H1 (cell line): ENCODE results near the gene PA2G4. TPM values are rescaled to one million over a fixed set of nuclear protein-coding genes. Genes with fewer than 3 reads are reported as not detected.

Experiments used
- CREB1 ChIP-seq: IDR thresholded peaks from 2 replicates; pipeline ENCODE4 v1.6.1; 2012; ENCODE audit warnings: inconsistent platforms
- GTF2F1 ChIP-seq: IDR thresholded peaks from 2 replicates; pipeline ENCODE4 v1.6.1; 2012; ENCODE audit warnings: low read depth, low read length, improper control_type of control experiment, borderline replicate concordance
- KDM1A ChIP-seq: fragments of 200-600, 300-600 bp; sonication (generic); IDR thresholded peaks from 2 replicates; pipeline ENCODE4 v1.7.1; 2016; ENCODE audit warnings: mild to moderate bottlenecking, low read length, borderline replicate concordance
- POLR2A ChIP-seq, 2 experiments: IDR thresholded peaks; 1 replicate in 1 of 2; 2 replicates in 1 of 2; pipeline ENCODE4 v1.6.1; 2011; ENCODE audit warnings: low read depth in 2 of 2, low read length in 2 of 2, mild to moderate bottlenecking in 2 of 2; ENCODE audit errors: control extremely low read depth in 1 of 2
- POLR2AphosphoS5 ChIP-seq: IDR thresholded peaks from 2 replicates; pipeline ENCODE4 v1.6.1; 2011; ENCODE audit warnings: low read depth, low read length
- SIRT6 ChIP-seq: IDR thresholded peaks from one replicate; pipeline ENCODE4 v1.7.1; 2012; ENCODE audit warnings: low read length, inconsistent platforms
- SRF ChIP-seq: IDR thresholded peaks from 2 replicates; pipeline ENCODE4 v1.6.1; 2011; ENCODE audit warnings: mild to moderate bottlenecking, low read depth, low read length, moderate library complexity
- TEAD4 ChIP-seq: IDR thresholded peaks from 2 replicates; pipeline ENCODE4 v1.6.1; 2012; ENCODE audit warnings: low read depth, low read length, inconsistent platforms, mixed read lengths
- USF2 ChIP-seq: IDR thresholded peaks from 2 replicates; pipeline ENCODE4 v1.6.1; 2011; ENCODE audit warnings: low read length, improper control_type of control experiment
- YY1 ChIP-seq: IDR thresholded peaks from 2 replicates; pipeline ENCODE4 v1.6.1; 2011; ENCODE audit warnings: low read depth, mild to moderate bottlenecking, low read length
- polyA plus RNA-seq, 7 experiments: library from polyadenylated mRNA; depleted of rRNA in 3 of 7; stranded (reverse) in 5 of 7; unstranded in 2 of 7; fragments of >200 nt in 5 of 7; fragments of 200-250 nt in 2 of 7; gene quantifications; 1 replicate in 5 of 7; 2 replicates in 1 of 7; 4 replicates in 1 of 7; pipeline versions ENCODE4 v1.2.1 to v1.2.3, GENCODE V29; 2011 to 2013; ENCODE audit warnings: missing spikeins in 2 of 7, mixed read lengths in 2 of 7
- total RNA-seq: library from RNA; stranded (reverse); fragmentation: NEBNext Ultra II Directional; extraction: Animal tissue kit (Norgen Biotek cat#: 25700); gene quantifications from 2 replicates; pipeline ENCODE4 v1.2.1, GENCODE V29; 2021

The PA2G4 gene
- total and polyA plus RNA-seq, 2 of the 8 experiments (the other 6 are each of a cell fraction or from before 2014, with no cell fraction given), result 159 to 242 TPM

DNA sequence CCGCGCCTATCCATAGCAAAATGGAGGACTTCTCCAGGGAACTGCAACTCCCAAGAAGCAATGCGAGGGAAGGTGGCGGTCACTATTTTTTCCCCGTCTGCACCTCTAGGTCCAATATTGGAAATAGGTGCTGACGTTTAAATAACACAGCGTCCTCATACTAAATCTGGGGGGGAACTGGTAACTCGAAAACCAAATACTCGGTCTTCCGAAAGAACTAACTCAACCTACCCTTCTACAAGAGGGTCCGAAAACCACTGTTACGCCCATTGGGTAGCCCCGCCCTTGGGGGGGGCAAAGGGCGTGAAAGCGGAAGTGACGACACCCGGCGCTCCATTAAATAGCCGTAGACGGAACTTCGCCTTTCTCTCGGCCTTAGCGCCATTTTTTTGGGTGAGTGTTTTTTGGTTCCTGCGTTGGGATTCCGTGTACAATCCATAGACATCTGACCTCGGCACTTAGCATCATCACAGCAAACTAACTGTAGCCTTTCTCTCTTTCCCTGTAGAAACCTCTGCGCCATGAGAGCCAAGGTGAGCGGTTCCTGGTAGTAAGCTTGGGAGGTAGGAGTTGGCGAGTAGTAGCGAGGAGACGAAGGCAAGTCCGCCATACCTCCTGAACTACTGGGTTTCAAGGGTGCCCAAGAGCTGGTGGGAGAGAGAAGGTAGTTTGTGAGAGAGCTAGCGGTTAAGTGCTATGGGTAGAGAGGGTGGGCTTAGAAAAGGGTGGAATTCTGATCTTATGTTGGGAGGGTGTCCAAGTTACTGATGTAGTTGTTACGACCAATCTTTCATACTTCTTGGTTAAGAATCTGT is 12.1 kb downstream of the PA2G4 start, which contains the start of gene RPL41 (continued):
- TF ChIP-seq USF2, result no peak
- TF ChIP-seq CREB1, result peak; percentile 93
- peak; percentile 90 for TF ChIP-seq YY1
- TF ChIP-seq POLR2A (IDR thresholded peaks at IDR 0.05; ENCODE audit: control extremely low read depth in 1 of 2, low read depth in 2 of 2, low read length in 2 of 2), result peak; percentile 99 to 100
- TF ChIP-seq GTF2F1, result peak; percentile 93
- TF ChIP-seq TEAD4, result no peak
- TF ChIP-seq SRF, result no peak
- TF ChIP-seq KDM1A, result no peak
- peak; percentile 98 for TF ChIP-seq POLR2AphosphoS5
- TF ChIP-seq SIRT6, result peak; percentile 18
